GM19372 (cell line): Measurements from ENCODE around the gene FRMPD2.
A peak's percentile ranks its signal among the peaks of the same experiment; 100 is the strongest.
"Not testable (repeated sequence)": the region's sequence is repeated elsewhere in the genome, so short reads cannot be mapped to it uniquely, and the experiment has no call there.

ENCODE experiments used
- ATAC-seq: cut with Tn5 transposase; IDR thresholded peaks from one replicate; pipeline ENCODE4 v1.9.1; 2021; ENCODE audit warnings: mild to moderate bottlenecking, low read depth, moderate library complexity; ENCODE audit not compliant: unreplicated experiment

Gene FRMPD2

GRCh38 chr10:48291190-48291589 is 16.7 kb upstream of the FRMPD2 start:
- ATAC-seq: no peak

GRCh38 chr10:48290286-48290685 is 15.8 kb upstream of the FRMPD2 start:
- ATAC-seq: no peak

- peak; percentile 61 for ATAC-seq
Observed at GRCh38 chr10:48289501-48290238, 15.2 kb upstream of the FRMPD2 start.

GRCh38 chr10:48288661-48289060 is 14.2 kb upstream of the FRMPD2 start:
- ATAC-seq: no peak

- ATAC-seq: no peak
Observed at GRCh38 chr10:48287417-48288391, 13.2 kb upstream of the FRMPD2 start.

GRCh38 chr10:48286356-48286755 is 11.9 kb upstream of the FRMPD2 start:
- ATAC-seq: no peak

GRCh38 chr10:48285710-48286109 is 11.2 kb upstream of the FRMPD2 start:
- ATAC-seq: no peak

- ATAC-seq: no peak
Observed at GRCh38 chr10:48284811-48285210, 10.3 kb upstream of the FRMPD2 start.

GRCh38 chr10:48284002-48284546 is 9.6 kb upstream of the FRMPD2 start:
- ATAC-seq: no peak

- ATAC-seq: peak; percentile 63
Observed at GRCh38 chr10:48282829-48283228, 8.3 kb upstream of the FRMPD2 start.

GRCh38 chr10:48281697-48282096 is 7.2 kb upstream of the FRMPD2 start:
- ATAC-seq: not testable (repeated sequence)

- ATAC-seq: peak; percentile 77
Observed at GRCh38 chr10:48279081-48279751, 4.7 kb upstream of the FRMPD2 start.

- no peak for ATAC-seq
Observed at GRCh38 chr10:48277093-48277492, 2.6 kb upstream of the FRMPD2 start.

GRCh38 chr10:48273741-48274140 is 755 bp downstream of the FRMPD2 start:
- no peak for ATAC-seq

- ATAC-seq: no peak
Observed at GRCh38 chr10:48272682-48273081, 1.8 kb downstream of the FRMPD2 start.

- no peak for ATAC-seq
Observed at GRCh38 chr10:48271047-48271730, 3.3 kb downstream of the FRMPD2 start.

GRCh38 chr10:48266528-48266927 is 8.0 kb downstream of the FRMPD2 start:
- ATAC-seq: no peak

GRCh38 chr10:48258105-48258504 is 16.4 kb downstream of the FRMPD2 start:
- no peak for ATAC-seq

GRCh38 chr10:48257407-48257961 is 17.0 kb downstream of the FRMPD2 start:
- ATAC-seq: no peak

GRCh38 chr10:48255722-48256121 is 18.8 kb downstream of the FRMPD2 start:
- no peak for ATAC-seq
